Endodermal cell (in vitro differentiated cells): Measurements from ENCODE around the gene COX15. TPM values are rescaled to one million over a fixed set of nuclear protein-coding genes. Genes with fewer than 3 reads are reported as not detected.
"Not testable (repeated sequence)": the region's sequence is repeated elsewhere in the genome, so short reads cannot be mapped to it uniquely, and the experiment has no call there.

Source experiments
- DNase-seq: peaks from one replicate; pipeline ENCODE4 v3.0.0-alpha.2; 2017
- H3K27ac ChIP-seq: 2 replicates; pipeline ENCODE4 v1.5.1; 2013; ENCODE audit warnings: mild to moderate bottlenecking, low read depth, low read length, moderate library complexity
- H3K27me3 ChIP-seq: 2 replicates; pipeline ENCODE4 v1.6.1; 2013; ENCODE audit warnings: mild to moderate bottlenecking, low read length, moderate library complexity; ENCODE audit not compliant: insufficient read depth, control insufficient read depth, poor library complexity, severe bottlenecking
- H3K36me3 ChIP-seq: 2 replicates; pipeline ENCODE4 v1.7.0; 2013; ENCODE audit warnings: mild to moderate bottlenecking, low read length, moderate library complexity; ENCODE audit not compliant: control insufficient read depth, insufficient read depth
- H3K4me1 ChIP-seq: one replicate; pipeline ENCODE4 v1.7.0; 2013; ENCODE audit warnings: low read length; ENCODE audit not compliant: control insufficient read depth, insufficient read depth
- H3K4me3 ChIP-seq: 2 replicates; pipeline ENCODE4 v1.5.1; 2013; ENCODE audit warnings: mild to moderate bottlenecking, low read length, moderate library complexity
- H3K9ac ChIP-seq: 2 replicates; pipeline ENCODE4 v1.6.1; 2013; ENCODE audit warnings: mild to moderate bottlenecking, low read length, moderate library complexity; ENCODE audit not compliant: poor library complexity, severe bottlenecking; ENCODE audit errors: extremely low read depth
- H3K9me3 ChIP-seq: 2 replicates; pipeline ENCODE4 v1.6.1; 2013; ENCODE audit warnings: mild to moderate bottlenecking, low read length, moderate library complexity; ENCODE audit not compliant: control insufficient read depth
- H3K27ac Mint-ChIP-seq: 2 replicates; pipeline ENCODE4 v1.8.0; 2020; ENCODE audit warnings: mixed read lengths
- H3K27me3 Mint-ChIP-seq: 2 replicates; pipeline ENCODE4 v1.8.0; 2021; ENCODE audit warnings: mild to moderate bottlenecking, mixed read lengths; ENCODE audit not compliant: insufficient read depth
- H3K36me3 Mint-ChIP-seq: 2 replicates; pipeline ENCODE4 v1.8.0; 2020; ENCODE audit warnings: low read depth, mixed read lengths
- H3K4me1 Mint-ChIP-seq: 2 replicates; pipeline ENCODE4 v1.8.0; 2020; ENCODE audit warnings: mixed read lengths
- H3K4me3 Mint-ChIP-seq: 2 replicates; pipeline ENCODE4 v1.8.0; 2020; ENCODE audit warnings: mild to moderate bottlenecking, moderate library complexity, mixed read lengths
- H3K9me3 Mint-ChIP-seq: 2 replicates; pipeline ENCODE4 v1.8.0; 2020; ENCODE audit warnings: mild to moderate bottlenecking, mixed read lengths
- CTCF ChIP-seq: fragments of 200-600 bp; sonication (generic); conservative IDR thresholded peaks from 2 replicates; pipeline ENCODE4 v1.5.0; 2021; ENCODE audit warnings: antibody characterized with exemption, mild to moderate bottlenecking
- WGBS, 2 experiments: methylation state at CpG; one replicate each; pipeline versions ENCODE4 v1.1.5 to v1.1.7; 2013; ENCODE audit warnings: missing lambda C conversion rate in 2 of 2, mixed read lengths in 1 of 2; ENCODE audit not compliant: insufficient coverage in 1 of 2, insufficient read length in 1 of 2; 5-methylcytosine and 5-hydroxymethylcytosine counted together
- total RNA-seq, 2 donors: library from RNA; stranded (reverse); fragmentation: NEBNext Ultra II Directional in 1 of 2; extraction: Animal tissue kit (Norgen Biotek cat#: 25700) in 1 of 2; gene quantifications; 2 replicates in 1 of 2; 3 replicates in 1 of 2; pipeline ENCODE4 v1.2.1, GENCODE V29; 2021

COX15 gene
- total RNA-seq, 2 donors from 2014 or later = 39.0 to 42.6 TPM

DNA sequence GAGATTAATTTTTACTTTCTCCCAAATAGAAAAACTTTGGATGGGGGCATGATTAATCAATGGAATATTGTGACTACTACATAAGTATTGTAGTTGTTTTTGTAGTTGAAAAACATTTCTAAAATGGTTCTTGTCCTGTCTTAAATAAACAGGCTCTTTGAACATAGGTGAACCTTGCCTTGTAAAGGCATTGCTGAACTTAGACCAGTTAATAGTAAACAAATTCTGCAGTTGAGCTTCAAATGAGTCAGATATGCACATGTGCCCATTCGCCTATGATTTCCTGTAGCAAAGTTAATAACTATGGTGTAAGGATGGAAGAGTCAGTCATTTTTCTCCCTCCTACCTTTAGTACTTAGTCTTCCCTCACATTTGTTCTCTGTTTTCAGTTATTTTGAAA, 22.7 kb upstream of the COX15 start:
- Mint-ChIP-seq H3K27ac (no peak overlapping the region), H3K4me3 (no peak overlapping the region), H3K4me1 (peaks cover 5% of the 10 kb centered on the region), H3K27me3 (no peaks in the 10 kb centered on the region), H3K9me3 (no peaks in the 10 kb centered on the region), H3K36me3 (peaks cover 72% of the 10 kb centered on the region)
- H3K9me3 ChIP-seq = peaks cover 20% of the 10 kb centered on the region
- peaks cover 82% of the 10 kb centered on the region for H3K36me3 ChIP-seq
- no peaks in the 10 kb centered on the region for H3K27me3 ChIP-seq
- no peak overlapping the region for H3K27ac ChIP-seq
- no peaks in the 10 kb centered on the region for H3K4me1 ChIP-seq
- DNase-seq = no peak
- WGBS, 2 experiments = 100% methylated on average over 1 of the region's 1 CpG; no CpG with 5 or more reads in 1 of the 2 experiments
- no peak overlapping the region for H3K4me3 ChIP-seq
- no peak overlapping the region for H3K9ac ChIP-seq
- no peak for TF ChIP-seq CTCF

- Mint-ChIP-seq H3K9me3 (no peaks in the 10 kb centered on the region), H3K36me3 (peaks cover 57% of the 10 kb centered on the region), H3K27me3 (no peaks in the 10 kb centered on the region), H3K27ac (no peak overlapping the region), H3K4me1 (no peaks in the 10 kb centered on the region), H3K4me3 (no peak overlapping the region)
- H3K9ac ChIP-seq = no peak overlapping the region
- no peak overlapping the region for H3K4me3 ChIP-seq
- no peak for DNase-seq
- H3K27ac ChIP-seq = no peak overlapping the region
- no peak for TF ChIP-seq CTCF
- H3K4me1 ChIP-seq = no peaks in the 10 kb centered on the region
- peaks cover 57% of the 10 kb centered on the region for H3K36me3 ChIP-seq
- no peaks in the 10 kb centered on the region for H3K27me3 ChIP-seq
- no peaks in the 10 kb centered on the region for H3K9me3 ChIP-seq
Observed at GRCh38 chr10:99750641-99751040, 18.7 kb upstream of the COX15 start.

DNA sequence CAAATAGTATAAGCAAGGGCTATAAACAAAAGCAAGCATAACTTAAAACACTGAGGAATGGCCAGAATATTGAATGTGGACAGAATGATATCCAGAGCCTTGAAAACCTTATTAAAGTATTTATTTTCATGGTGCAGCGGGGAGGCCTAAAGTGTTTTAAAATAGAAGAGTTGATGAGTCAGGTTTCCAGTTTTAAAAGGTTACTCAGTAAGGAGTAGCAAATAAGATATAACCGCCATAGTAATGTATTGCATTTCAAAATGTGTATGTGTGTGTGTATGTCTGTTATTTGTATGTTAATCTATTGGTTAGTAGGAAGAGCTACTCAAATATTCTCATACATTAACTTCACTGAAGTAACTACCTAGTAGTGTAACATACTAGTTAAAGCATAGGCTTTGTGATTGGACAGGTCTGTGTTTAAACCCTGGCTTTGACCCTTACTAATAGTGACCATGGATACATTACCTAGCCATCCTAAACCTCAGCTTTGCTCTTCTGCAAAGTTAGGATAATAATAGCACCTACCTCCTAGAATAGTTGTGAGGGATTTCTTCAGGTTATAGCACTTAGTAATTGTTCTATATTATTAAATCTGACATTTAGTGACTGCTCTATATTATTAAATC, 17.0 kb upstream of the COX15 start:
- H3K27ac ChIP-seq = no peak overlapping the region
- H3K9ac ChIP-seq = no peak overlapping the region
- no peak for DNase-seq
- H3K27me3 ChIP-seq = no peaks in the 10 kb centered on the region
- H3K4me3 Mint-ChIP-seq = no peak overlapping the region
- H3K36me3 ChIP-seq = peaks cover 49% of the 10 kb centered on the region
- no peak overlapping the region for H3K4me3 ChIP-seq
- H3K4me1 ChIP-seq = no peaks in the 10 kb centered on the region
- H3K36me3 Mint-ChIP-seq = peaks cover 55% of the 10 kb centered on the region
- H3K27ac Mint-ChIP-seq = no peak overlapping the region
- 94 to 98% methylated on average over 2 of the region's 2 CpGs for WGBS, 2 experiments
- TF ChIP-seq CTCF = no peak
- no peaks in the 10 kb centered on the region for H3K9me3 Mint-ChIP-seq
- H3K4me1 Mint-ChIP-seq = no peaks in the 10 kb centered on the region
- no peaks in the 10 kb centered on the region for H3K9me3 ChIP-seq
- no peaks in the 10 kb centered on the region for H3K27me3 Mint-ChIP-seq

- DNase-seq, H3K27me3 Mint-ChIP-seq, H3K27me3 ChIP-seq, H3K4me3 Mint-ChIP-seq, H3K9ac ChIP-seq, H3K4me1 ChIP-seq, H3K27ac Mint-ChIP-seq, H3K4me1 Mint-ChIP-seq, H3K9me3 ChIP-seq, H3K27ac ChIP-seq, H3K9me3 Mint-ChIP-seq, H3K4me3 ChIP-seq: not testable (repeated sequence)
- peaks cover 60% of the 10 kb centered on the region for H3K36me3 Mint-ChIP-seq
- H3K36me3 ChIP-seq = peaks cover 51% of the 10 kb centered on the region
- WGBS, 2 experiments = 92 to 100% methylated on average over 1 of the region's 2 CpGs
Observed at GRCh38 chr10:99746166-99746565, 14.2 kb upstream of the COX15 start.
